HCT116 (cell line): ENCODE data around the gene HIVEP3. TPM values are rescaled to one million over a fixed set of nuclear protein-coding genes. Genes with fewer than 3 reads are reported as not detected.

ENCODE experiments used
- ATAC-seq: fragments of 200-7000 bp; cut with Tn5 transposase; 2 replicates; pipeline ENCODE4 v1.9.1; 2020; ENCODE audit warnings: mild to moderate bottlenecking, moderate library complexity
- BruUV-seq: library from RNA; stranded (reverse); fragments of 400-500 nt; replicated peaks from 2 replicates; lab custom pipeline; 2021; lab: Mats Ljungman, UMichigan
- CTCF ChIA-PET: fragments of 300-600 bp; sonication (Branson Sonifier 250); formaldehyde crosslinking; loops from one replicate; lab custom pipeline; 2021; ENCODE audit warnings: antibody characterized with exemption; lab: Charles Lee
- POLR2A ChIA-PET: fragments of 300-600, 350-600 bp; sonication (Branson Sonifier 250); formaldehyde crosslinking; loops from one replicate; lab custom pipeline; 2021; ENCODE audit warnings: antibody characterized with exemption; lab: Charles Lee
- RAD21 ChIA-PET, 2 experiments: fragments of 300-600 bp; sonication (Branson Sonifier 250); formaldehyde crosslinking; loops; one replicate each; lab custom pipeline; 2023; ENCODE audit warnings: low total read pairs in 2 of 2; ENCODE audit not compliant: uncharacterized antibody in 2 of 2, unreplicated experiment in 2 of 2, low non-redundant PET in 1 of 2; lab: Charles Lee
- DNase-seq: peaks from one replicate; pipeline ENCODE4 v3.0.0-alpha.2; 2010; ENCODE audit warnings: low read depth, low spot score
- H2AFZ ChIP-seq: fragments of 200-600 bp; shearing (Covaris generic), sonication (generic); 2 replicates; pipeline ENCODE4 v1.6.1; 2017; ENCODE audit warnings: low read depth, mixed run types, mixed read lengths, antibody characterized with exemption, low read length; ENCODE audit not compliant: poor library complexity, severe bottlenecking
- H3K27ac ChIP-seq: 2 replicates; pipeline ENCODE4 v1.5.1; 2012; ENCODE audit warnings: low read depth, low read length
- H3K27me3 ChIP-seq: fragments of 200-600 bp; sonication (generic); 2 replicates; pipeline ENCODE4 v1.6.1; 2016; ENCODE audit warnings: mixed run types, low read length, mixed read lengths; ENCODE audit not compliant: insufficient read depth
- H3K36me3 ChIP-seq, 2 experiments: fragments of 200-500 bp in 1 of 2; fragments of 200-600 bp in 1 of 2; sonication (Bioruptor generic) in 1 of 2; sonication (generic) in 1 of 2; 2 replicates each; pipeline versions ENCODE4 v1.5.1 to v1.6.1; 2014 to 2016; ENCODE audit warnings: low read length in 2 of 2, inconsistent platforms in 1 of 2, mixed read lengths in 1 of 2, mixed run types in 1 of 2; ENCODE audit not compliant: insufficient read depth in 2 of 2, control insufficient read depth in 1 of 2
- H3K4me1 ChIP-seq, 2 experiments: fragments of 200-600 bp in 1 of 2; sonication (generic) in 1 of 2; 2 replicates each; pipeline versions ENCODE4 v1.5.1 to v1.6.1; 2012 to 2017; ENCODE audit warnings: low read length in 2 of 2, inconsistent platforms in 1 of 2, mild to moderate bottlenecking in 1 of 2, mixed read lengths in 1 of 2, mixed run types in 1 of 2, moderate library complexity in 1 of 2; ENCODE audit not compliant: insufficient read depth in 2 of 2, control insufficient read depth in 1 of 2
- H3K4me2 ChIP-seq: fragments of 200-600 bp; sonication (generic); 2 replicates; pipeline ENCODE4 v1.6.1; 2017; ENCODE audit warnings: mixed run types, low read length, mixed read lengths
- H3K4me3 ChIP-seq, 2 experiments: fragments of 200-600 bp in 1 of 2; sonication (generic) in 1 of 2; replicated peaks in 1 of 2; 2 replicates each; pipeline ENCODE4 v1.5.1; 2011 to 2016; ENCODE audit warnings: low read length in 2 of 2, control low read depth in 1 of 2, low read depth in 1 of 2, mild to moderate bottlenecking in 1 of 2, mixed read lengths in 1 of 2, mixed run types in 1 of 2
- H3K79me2 ChIP-seq: fragments of 200-600 bp; sonication (generic); 2 replicates; pipeline ENCODE4 v1.6.1; 2017; ENCODE audit warnings: mild to moderate bottlenecking, mixed run types, low read length, moderate library complexity, mixed read lengths; ENCODE audit not compliant: insufficient read depth
- H3K9ac ChIP-seq: fragments of 200-600 bp; sonication (generic); 2 replicates; pipeline ENCODE4 v1.6.1; 2016; ENCODE audit warnings: low read length, mixed read lengths
- H3K9me2 ChIP-seq: fragments of 200-600 bp; sonication (generic), shearing (Covaris generic); 2 replicates; pipeline ENCODE4 v1.6.1; 2017; ENCODE audit warnings: mixed run types, mild to moderate bottlenecking, moderate library complexity; ENCODE audit not compliant: insufficient read depth
- H3K9me3 ChIP-seq, 2 experiments: fragments of 200-500 bp in 1 of 2; fragments of 200-600 bp in 1 of 2; sonication (Bioruptor generic) in 1 of 2; sonication (generic) in 1 of 2; 2 replicates each; pipeline ENCODE4 v1.6.1; 2014 to 2017; ENCODE audit warnings: low read length in 2 of 2, mixed read lengths in 2 of 2, inconsistent platforms in 1 of 2, low read depth in 1 of 2, mild to moderate bottlenecking in 1 of 2, mixed run types in 1 of 2, moderate library complexity in 1 of 2; ENCODE audit not compliant: control insufficient read depth in 1 of 2, insufficient read depth in 1 of 2
- H4K20me1 ChIP-seq: fragments of 200-600 bp; sonication (generic), shearing (Covaris generic); 2 replicates; pipeline ENCODE4 v1.6.1; 2017; ENCODE audit warnings: mixed run types, mild to moderate bottlenecking, moderate library complexity; ENCODE audit not compliant: insufficient read depth
- ATF3 ChIP-seq: IDR thresholded peaks from 2 replicates; pipeline ENCODE4 v1.6.1; 2012
- CBX3 ChIP-seq: IDR thresholded peaks from 2 replicates; pipeline ENCODE4 v1.6.1; 2012; ENCODE audit warnings: low read depth
- CEBPB ChIP-seq: IDR thresholded peaks from 2 replicates; pipeline ENCODE4 v1.6.1; 2012; ENCODE audit warnings: low read depth
- EGR1 ChIP-seq: IDR thresholded peaks from 2 replicates; pipeline ENCODE4 v1.6.1; 2012; ENCODE audit warnings: low read depth
- ELF1 ChIP-seq: IDR thresholded peaks from 2 replicates; pipeline ENCODE4 v1.6.1; 2012; ENCODE audit warnings: low read depth, borderline replicate concordance
- FOSL1 ChIP-seq: IDR thresholded peaks from 2 replicates; pipeline ENCODE4 v1.6.1; 2012; ENCODE audit warnings: low read depth
- JUND ChIP-seq: IDR thresholded peaks from 2 replicates; pipeline ENCODE4 v1.6.1; 2012
- RAD21 ChIP-seq: IDR thresholded peaks from 2 replicates; pipeline ENCODE4 v1.6.1; 2012; ENCODE audit warnings: low read depth, mild to moderate bottlenecking
- TCF7L2 ChIP-seq: IDR thresholded peaks from 2 replicates; pipeline ENCODE4 v1.7.0; 2011; ENCODE audit warnings: borderline replicate concordance, inconsistent platforms; ENCODE audit not compliant: insufficient read depth, insufficient read length; ENCODE audit errors: extremely low read depth
- YY1 ChIP-seq: IDR thresholded peaks from 2 replicates; pipeline ENCODE4 v1.6.1; 2011; ENCODE audit warnings: low read length, low read depth, moderate library complexity, mild to moderate bottlenecking; ENCODE audit not compliant: insufficient replicate concordance; ENCODE audit errors: extremely low read depth
- ZFX ChIP-seq: fragments of 450-650 bp; IDR thresholded peaks from 2 replicates; pipeline ENCODE4 v1.6.1; 2017
- ZNF274 ChIP-seq: fragments of 200-500 bp; sonication (Bioruptor generic); IDR thresholded peaks from 2 replicates; pipeline ENCODE4 v1.6.1; 2014; ENCODE audit warnings: mild to moderate bottlenecking, low read depth, low read length, inconsistent platforms
- intact Hi-C: fragments of 100-400 bp; cut with micrococcal nuclease; formaldehyde crosslinking; loops from 2 replicates; pipeline ENCODE4 v1.10.0; 2022
- total RNA-seq: library from RNA; stranded (reverse); gene quantifications from one replicate; pipeline ENCODE4 v1.2.1, GENCODE V29; 2021; ENCODE audit not compliant: unreplicated experiment
- TF ChIP-seq, protein P1 (sequence below), 3 experiments: fragments of 200-600 bp in 1 of 3; sonication (generic) in 1 of 3; IDR thresholded peaks in 2 of 3; conservative IDR thresholded peaks in 1 of 3; 2 replicates each; pipeline ENCODE4 v1.5.1; 2012 to 2017; ENCODE audit warnings: low read depth in 2 of 3, low read length in 2 of 3, antibody characterized with exemption in 1 of 3, borderline replicate concordance in 1 of 3, control low read depth in 1 of 3, mild to moderate bottlenecking in 1 of 3, mixed read lengths in 1 of 3, mixed run types in 1 of 3, moderate library complexity in 1 of 3; ENCODE audit not compliant: insufficient read depth in 1 of 3

The HIVEP3 gene
- total RNA-seq, 1 experiment from 2014 or later = 7.1 TPM

GRCh38 chr1:41749991-41750745, 168.6 kb downstream of the HIVEP3 start:
- POLR2A ChIA-PET = no interaction called here
- no peaks in the 10 kb centered on the region for H3K27me3 ChIP-seq
- CTCF ChIA-PET = no interaction called here
- H3K9me2 ChIP-seq = no peaks in the 10 kb centered on the region
- H3K4me3 ChIP-seq = no peak overlapping the region
- H3K4me2 ChIP-seq = no peak overlapping the region
- no TSS peak for BruUV-seq
- RAD21 ChIA-PET = no interaction called here
- ATAC-seq (no peak), DNase-seq (no peak)
- H3K36me3 ChIP-seq = no peaks in the 10 kb centered on the region
- no peaks in the 10 kb centered on the region for H3K79me2 ChIP-seq
- no peak overlapping the region for H3K27ac ChIP-seq
- no peak for TF ChIP-seq ZNF274
- no peak for TF ChIP-seq ZFX
- TF ChIP-seq EGR1 = no peak
- TF ChIP-seq JUND = no peak
- TF ChIP-seq, protein P1, sequence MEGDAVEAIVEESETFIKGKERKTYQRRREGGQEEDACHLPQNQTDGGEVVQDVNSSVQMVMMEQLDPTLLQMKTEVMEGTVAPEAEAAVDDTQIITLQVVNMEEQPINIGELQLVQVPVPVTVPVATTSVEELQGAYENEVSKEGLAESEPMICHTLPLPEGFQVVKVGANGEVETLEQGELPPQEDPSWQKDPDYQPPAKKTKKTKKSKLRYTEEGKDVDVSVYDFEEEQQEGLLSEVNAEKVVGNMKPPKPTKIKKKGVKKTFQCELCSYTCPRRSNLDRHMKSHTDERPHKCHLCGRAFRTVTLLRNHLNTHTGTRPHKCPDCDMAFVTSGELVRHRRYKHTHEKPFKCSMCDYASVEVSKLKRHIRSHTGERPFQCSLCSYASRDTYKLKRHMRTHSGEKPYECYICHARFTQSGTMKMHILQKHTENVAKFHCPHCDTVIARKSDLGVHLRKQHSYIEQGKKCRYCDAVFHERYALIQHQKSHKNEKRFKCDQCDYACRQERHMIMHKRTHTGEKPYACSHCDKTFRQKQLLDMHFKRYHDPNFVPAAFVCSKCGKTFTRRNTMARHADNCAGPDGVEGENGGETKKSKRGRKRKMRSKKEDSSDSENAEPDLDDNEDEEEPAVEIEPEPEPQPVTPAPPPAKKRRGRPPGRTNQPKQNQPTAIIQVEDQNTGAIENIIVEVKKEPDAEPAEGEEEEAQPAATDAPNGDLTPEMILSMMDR (IDR thresholded peaks at IDR 0.05 in 2 of 3, conservative IDR thresholded peaks at IDR 0.05 in 1 of 3; ENCODE audit: borderline replicate concordance in 1 of 3, insufficient read depth in 1 of 3, low read depth in 2 of 3, low read length in 2 of 3) = no peak
- intact Hi-C loops = no loop called here
- no peaks in the 10 kb centered on the region for H3K4me1 ChIP-seq
- H3K9ac ChIP-seq = no peak overlapping the region
- H4K20me1 ChIP-seq = no peaks in the 10 kb centered on the region
- no peaks in the 10 kb centered on the region for H3K9me3 ChIP-seq
- no peak overlapping the region for H2AFZ ChIP-seq

GRCh38 chr1:41745022-41745421, 173.7 kb downstream of the HIVEP3 start:
- Histone ChIP-seq H3K4me1 (peaks cover 0 to 16% of the 10 kb centered on the region in 2 experiments; a peak in 2 of 4 replicates), H3K9me2 (no peaks in the 10 kb centered on the region), H3K9ac (no peak overlapping the region), H3K27me3 (no peaks in the 10 kb centered on the region), H4K20me1 (no peaks in the 10 kb centered on the region), H3K9me3 (no peaks in the 10 kb centered on the region), H3K27ac (no peak overlapping the region), H3K4me3 (no peak overlapping the region), H3K4me2 (no peak overlapping the region), H3K79me2 (no peaks in the 10 kb centered on the region), H2AFZ (no peak overlapping the region), H3K36me3 (no peaks in the 10 kb centered on the region)
- CTCF ChIA-PET = no interaction called here
- no peak for ATAC-seq
- RAD21 ChIA-PET = no interaction called here
- BruUV-seq = no TSS peak
- no peak for DNase-seq
- intact Hi-C loops = no loop called here
- POLR2A ChIA-PET = no interaction called here
- no peak for TF ChIP-seq FOSL1
- TF ChIP-seq ZNF274 = no peak
- no peak for TF ChIP-seq TCF7L2
- no peak for TF ChIP-seq YY1
- no peak for TF ChIP-seq EGR1
- no peak for TF ChIP-seq RAD21
- TF ChIP-seq ZFX = no peak
- no peak for TF ChIP-seq CEBPB
- TF ChIP-seq CBX3 = no peak
- TF ChIP-seq, protein P1 (IDR thresholded peaks at IDR 0.05 in 2 of 3, conservative IDR thresholded peaks at IDR 0.05 in 1 of 3; ENCODE audit: borderline replicate concordance in 1 of 3, insufficient read depth in 1 of 3, low read depth in 2 of 3, low read length in 2 of 3) = no peak
- TF ChIP-seq ELF1 = no peak
- TF ChIP-seq JUND = no peak
- TF ChIP-seq ATF3 = no peak
